SU-DHL-6 (cell line): ENCODE measurements around the gene PAN3.

Source experiments
- H2AFZ ChIP-seq: fragments of 200-600 bp; sonication (generic); 2 replicates; pipeline ENCODE4 v1.6.1; 2014; ENCODE audit warnings: low read depth, mild to moderate bottlenecking, moderate library complexity, mixed read lengths, antibody characterized with exemption, low read length; ENCODE audit not compliant: severe bottlenecking
- H3F3A ChIP-seq: fragments of 200-600 bp; shearing (Covaris generic); 2 replicates; pipeline ENCODE4 v1.6.0; 2016; ENCODE audit warnings: antibody characterized with exemption, mild to moderate bottlenecking; ENCODE audit not compliant: insufficient read depth
- H3K27ac ChIP-seq: fragments of 200-600 bp; sonication (generic); 2 replicates; pipeline ENCODE4 v1.5.1; 2016; ENCODE audit warnings: low read depth, mild to moderate bottlenecking, low read length, moderate library complexity, mixed read lengths
- H3K27me3 ChIP-seq: fragments of 200-600 bp; sonication (generic), shearing (Covaris generic); 2 replicates; pipeline ENCODE4 v1.6.0; 2014; ENCODE audit warnings: mild to moderate bottlenecking, low read length
- H3K36me3 ChIP-seq: fragments of 200-600 bp; sonication (generic); 2 replicates; pipeline ENCODE4 v1.6.1; 2014; ENCODE audit warnings: mild to moderate bottlenecking, low read length, mixed read lengths
- H3K4me2 ChIP-seq: fragments of 300-600, 200-600 bp; shearing (Covaris generic), sonication (generic); 2 replicates; pipeline ENCODE4 v1.6.0; 2014; ENCODE audit warnings: low read length, low read depth, mild to moderate bottlenecking; ENCODE audit not compliant: poor library complexity, severe bottlenecking
- H3K4me3 ChIP-seq: fragments of 200-600 bp; sonication (generic); 2 replicates; pipeline ENCODE4 v1.5.1; 2014; ENCODE audit warnings: antibody characterized with exemption, low read length, mild to moderate bottlenecking, mixed read lengths; ENCODE audit not compliant: insufficient read depth, poor library complexity, severe bottlenecking
- H3K79me2 ChIP-seq: fragments of 200-600 bp; sonication (generic); 2 replicates; pipeline ENCODE4 v1.6.1; 2014; ENCODE audit warnings: mild to moderate bottlenecking, low read length, moderate library complexity; ENCODE audit not compliant: insufficient read depth
- H3K9ac ChIP-seq: fragments of 200-600 bp; sonication (generic); 2 replicates; pipeline ENCODE4 v1.7.0; 2014; ENCODE audit warnings: mild to moderate bottlenecking, low read length
- H3K9me2 ChIP-seq: fragments of 200-600 bp; sonication (generic); replicated peaks from 2 replicates; pipeline ENCODE4 v1.6.1; 2014; ENCODE audit warnings: low read length; ENCODE audit not compliant: insufficient read depth
- H3K9me3 ChIP-seq: fragments of 200-600 bp; sonication (generic); 2 replicates; pipeline ENCODE4 v1.6.1; 2014; ENCODE audit warnings: low read length, mixed read lengths; ENCODE audit not compliant: insufficient read depth
- H4K20me1 ChIP-seq: fragments of 200-600 bp; sonication (generic); 2 replicates; pipeline ENCODE4 v1.6.1; 2014; ENCODE audit warnings: low read depth, mild to moderate bottlenecking, antibody characterized with exemption, low read length, moderate library complexity, mixed read lengths
- EZH2phosphoT487 ChIP-seq: fragments of 200-600 bp; sonication (generic), shearing (Covaris generic); conservative IDR thresholded peaks from 2 replicates; pipeline ENCODE4 v1.6.1; 2018; ENCODE audit warnings: mild to moderate bottlenecking, antibody characterized with exemption, low read length, moderate library complexity, mixed read lengths
- TF ChIP-seq, protein P1 (sequence below): fragments of 200-600 bp; sonication (generic); IDR thresholded peaks from one replicate; pipeline ENCODE4 v1.5.1; 2017; ENCODE audit warnings: antibody characterized with exemption, mild to moderate bottlenecking, low read length, moderate library complexity; ENCODE audit not compliant: insufficient read depth, poor library complexity, severe bottlenecking

The PAN3 gene

DNA sequence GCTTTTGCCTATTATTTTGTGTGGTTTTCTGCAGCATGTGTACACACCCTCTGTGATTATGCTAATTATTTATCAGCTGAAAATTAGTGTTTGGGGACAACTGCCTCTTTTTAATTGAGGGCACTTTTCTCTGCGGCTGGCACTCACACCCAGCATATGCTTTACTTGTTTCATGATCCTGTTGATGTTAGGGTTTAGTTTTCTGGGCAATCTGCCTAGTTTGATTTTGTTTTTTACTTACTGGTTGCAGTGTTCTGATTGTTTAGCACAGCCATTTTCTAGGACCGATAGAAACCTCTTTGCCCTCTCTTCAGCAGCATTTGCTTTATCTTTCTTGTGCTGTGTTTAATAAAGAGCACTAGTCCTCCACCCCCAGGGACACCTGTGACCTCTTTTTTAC lies 161.6 kb downstream of the PAN3 start:
- Histone ChIP-seq H3K9me3 (no peaks in the 10 kb centered on the region), H3K36me3 (no peaks in the 10 kb centered on the region), H2AFZ (no peak overlapping the region), H3F3A (no peaks in the 10 kb centered on the region), H3K4me2 (no peak overlapping the region), H3K9me2 (no peaks in the 10 kb centered on the region), H3K9ac (no peak overlapping the region), H3K79me2 (no peaks in the 10 kb centered on the region), H3K27me3 (no peaks in the 10 kb centered on the region), H4K20me1 (no peaks in the 10 kb centered on the region), H3K4me3 (no peak overlapping the region), H3K27ac (no peak overlapping the region)
- TF ChIP-seq EZH2phosphoT487 = no peak
- TF ChIP-seq, protein P1, sequence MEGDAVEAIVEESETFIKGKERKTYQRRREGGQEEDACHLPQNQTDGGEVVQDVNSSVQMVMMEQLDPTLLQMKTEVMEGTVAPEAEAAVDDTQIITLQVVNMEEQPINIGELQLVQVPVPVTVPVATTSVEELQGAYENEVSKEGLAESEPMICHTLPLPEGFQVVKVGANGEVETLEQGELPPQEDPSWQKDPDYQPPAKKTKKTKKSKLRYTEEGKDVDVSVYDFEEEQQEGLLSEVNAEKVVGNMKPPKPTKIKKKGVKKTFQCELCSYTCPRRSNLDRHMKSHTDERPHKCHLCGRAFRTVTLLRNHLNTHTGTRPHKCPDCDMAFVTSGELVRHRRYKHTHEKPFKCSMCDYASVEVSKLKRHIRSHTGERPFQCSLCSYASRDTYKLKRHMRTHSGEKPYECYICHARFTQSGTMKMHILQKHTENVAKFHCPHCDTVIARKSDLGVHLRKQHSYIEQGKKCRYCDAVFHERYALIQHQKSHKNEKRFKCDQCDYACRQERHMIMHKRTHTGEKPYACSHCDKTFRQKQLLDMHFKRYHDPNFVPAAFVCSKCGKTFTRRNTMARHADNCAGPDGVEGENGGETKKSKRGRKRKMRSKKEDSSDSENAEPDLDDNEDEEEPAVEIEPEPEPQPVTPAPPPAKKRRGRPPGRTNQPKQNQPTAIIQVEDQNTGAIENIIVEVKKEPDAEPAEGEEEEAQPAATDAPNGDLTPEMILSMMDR = no peak

DNA sequence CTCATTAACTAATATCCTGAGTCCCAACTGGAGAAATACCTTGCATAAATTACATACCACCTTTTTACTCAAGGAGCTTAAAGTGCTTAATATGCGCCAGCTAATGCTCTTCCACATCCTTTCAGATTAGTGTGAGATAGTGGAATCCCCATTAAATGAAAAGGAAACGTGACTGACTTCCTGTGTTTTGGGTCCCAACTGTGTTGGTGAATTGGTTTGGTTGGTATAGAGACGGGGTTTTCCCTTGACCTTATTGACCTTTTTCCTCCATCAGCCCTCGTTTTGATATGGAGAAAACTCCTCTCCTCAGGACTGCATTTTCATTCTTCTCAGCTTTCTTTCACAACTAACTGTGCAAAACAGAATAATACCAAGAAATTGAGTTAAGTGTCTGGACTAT lies 163.5 kb downstream of the PAN3 start:
- H3K27me3 ChIP-seq = no peaks in the 10 kb centered on the region
- no peaks in the 10 kb centered on the region for H3K36me3 ChIP-seq

DNA sequence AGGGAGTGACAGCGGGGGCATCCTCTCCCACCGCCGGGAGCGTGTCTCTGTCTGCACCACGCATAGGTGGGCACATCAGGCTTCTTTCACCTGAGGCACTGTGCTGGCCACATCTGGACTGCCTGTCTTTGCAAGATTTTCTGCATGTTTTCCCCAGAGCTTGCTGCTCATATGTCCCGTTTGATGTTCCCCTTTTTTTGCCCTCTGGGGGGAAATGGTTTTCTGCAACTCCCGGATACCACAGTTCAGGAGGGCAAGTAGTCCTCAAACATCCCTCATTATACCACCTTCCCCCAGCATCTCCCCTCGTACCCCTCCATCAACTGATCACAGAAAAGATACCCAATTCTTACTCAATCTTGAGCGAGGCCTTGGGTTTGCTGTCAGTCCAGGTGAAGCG lies 168.0 kb downstream of the PAN3 start:
- no peaks in the 10 kb centered on the region for H3K36me3 ChIP-seq
- H2AFZ ChIP-seq = no peak overlapping the region
- H3K4me3 ChIP-seq = no peak overlapping the region
- TF ChIP-seq EZH2phosphoT487 = no peak
- TF ChIP-seq, protein P1 = no peak
- H3K79me2 ChIP-seq = no peaks in the 10 kb centered on the region
- H3K27ac ChIP-seq = no peak overlapping the region
- H3K9me3 ChIP-seq = no peaks in the 10 kb centered on the region
- H3K9me2 ChIP-seq = no peaks in the 10 kb centered on the region
- H3K4me2 ChIP-seq = no peak overlapping the region
- no peaks in the 10 kb centered on the region for H4K20me1 ChIP-seq
- H3K27me3 ChIP-seq = no peaks in the 10 kb centered on the region
- H3F3A ChIP-seq = no peaks in the 10 kb centered on the region
- H3K9ac ChIP-seq = no peak overlapping the region

More for the DNA sequence above, 163.5 kb downstream of the PAN3 start:
- no peak overlapping the region for H3K9ac ChIP-seq
- H3K9me3 ChIP-seq = no peaks in the 10 kb centered on the region
- H3K79me2 ChIP-seq = no peaks in the 10 kb centered on the region
- H3F3A ChIP-seq = no peaks in the 10 kb centered on the region
- no peaks in the 10 kb centered on the region for H4K20me1 ChIP-seq
- no peak overlapping the region for H3K4me3 ChIP-seq
- H3K9me2 ChIP-seq = no peaks in the 10 kb centered on the region
- TF ChIP-seq, protein P1 = no peak
- no peak for TF ChIP-seq EZH2phosphoT487
- H2AFZ ChIP-seq = no peak overlapping the region
- H3K27ac ChIP-seq = no peak overlapping the region
- H3K4me2 ChIP-seq = no peak overlapping the region

DNA sequence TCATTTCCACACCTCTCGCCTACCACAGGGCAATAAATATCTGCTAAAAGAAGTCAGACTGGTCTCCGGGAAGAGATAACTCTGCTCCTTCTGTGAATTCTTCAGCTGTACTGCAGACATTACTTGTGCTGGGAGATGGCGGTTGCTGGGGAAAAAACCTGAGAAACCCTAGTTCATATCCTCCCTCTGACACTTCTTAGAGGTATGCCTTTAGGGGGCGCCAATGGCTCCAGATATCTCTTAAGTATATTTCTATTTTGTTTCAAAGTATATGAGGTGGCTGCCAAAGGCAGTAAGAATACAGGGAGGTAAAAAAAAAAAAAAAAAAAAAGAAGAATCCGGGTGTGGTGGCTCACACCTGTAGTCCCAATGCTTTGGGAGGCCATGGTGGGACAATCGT lies 175.2 kb downstream of the PAN3 start:
- Histone ChIP-seq H4K20me1 (no peaks in the 10 kb centered on the region), H3F3A (no peaks in the 10 kb centered on the region), H3K9me2 (no peaks in the 10 kb centered on the region), H3K4me3 (no peak overlapping the region), H3K4me2 (no peak overlapping the region), H3K27ac (no peak overlapping the region), H3K79me2 (no peaks in the 10 kb centered on the region), H3K36me3 (no peaks in the 10 kb centered on the region), H3K9me3 (no peaks in the 10 kb centered on the region), H3K27me3 (no peaks in the 10 kb centered on the region), H3K9ac (no peak overlapping the region), H2AFZ (no peak overlapping the region)
- no peak for TF ChIP-seq EZH2phosphoT487
- TF ChIP-seq, protein P1 = peak; percentile 15
